ENCODE data around the gene MLIP.

Gene MLIP

DNA sequence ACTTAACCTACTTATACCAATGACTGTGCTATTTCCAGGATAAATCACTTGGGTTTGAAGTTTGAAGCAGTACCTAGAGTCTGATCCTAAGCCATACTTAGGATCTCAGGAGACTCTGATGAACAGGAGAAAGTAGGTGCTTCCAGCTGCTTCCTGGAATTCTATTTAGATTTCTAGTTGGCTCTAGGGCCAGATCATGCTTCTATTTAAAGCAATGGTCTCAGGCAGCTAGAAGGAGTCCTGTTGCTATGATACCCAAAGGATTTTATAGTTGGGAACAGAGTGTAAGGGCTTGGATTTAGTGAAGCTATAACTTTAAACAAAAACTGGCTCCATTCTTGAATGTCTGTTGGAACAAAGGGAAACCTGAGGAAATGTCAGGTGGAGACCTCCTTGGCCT is 144.6 kb downstream of the MLIP start:
- H3K27ac ChIP-seq = no peak overlapping the region
- TF ChIP-seq, protein P1, sequence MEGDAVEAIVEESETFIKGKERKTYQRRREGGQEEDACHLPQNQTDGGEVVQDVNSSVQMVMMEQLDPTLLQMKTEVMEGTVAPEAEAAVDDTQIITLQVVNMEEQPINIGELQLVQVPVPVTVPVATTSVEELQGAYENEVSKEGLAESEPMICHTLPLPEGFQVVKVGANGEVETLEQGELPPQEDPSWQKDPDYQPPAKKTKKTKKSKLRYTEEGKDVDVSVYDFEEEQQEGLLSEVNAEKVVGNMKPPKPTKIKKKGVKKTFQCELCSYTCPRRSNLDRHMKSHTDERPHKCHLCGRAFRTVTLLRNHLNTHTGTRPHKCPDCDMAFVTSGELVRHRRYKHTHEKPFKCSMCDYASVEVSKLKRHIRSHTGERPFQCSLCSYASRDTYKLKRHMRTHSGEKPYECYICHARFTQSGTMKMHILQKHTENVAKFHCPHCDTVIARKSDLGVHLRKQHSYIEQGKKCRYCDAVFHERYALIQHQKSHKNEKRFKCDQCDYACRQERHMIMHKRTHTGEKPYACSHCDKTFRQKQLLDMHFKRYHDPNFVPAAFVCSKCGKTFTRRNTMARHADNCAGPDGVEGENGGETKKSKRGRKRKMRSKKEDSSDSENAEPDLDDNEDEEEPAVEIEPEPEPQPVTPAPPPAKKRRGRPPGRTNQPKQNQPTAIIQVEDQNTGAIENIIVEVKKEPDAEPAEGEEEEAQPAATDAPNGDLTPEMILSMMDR (IDR thresholded peaks at IDR 0.05) = no peak

- TF ChIP-seq ZFX (IDR thresholded peaks at IDR 0.05; ENCODE audit: borderline replicate concordance) = no peak
- TF ChIP-seq, protein P1 (IDR thresholded peaks at IDR 0.05) = no peak
- H3K27ac ChIP-seq = no peak overlapping the region
Observed at GRCh38 chr6:54260025-54260424, 148.8 kb downstream of the MLIP start.

DNA sequence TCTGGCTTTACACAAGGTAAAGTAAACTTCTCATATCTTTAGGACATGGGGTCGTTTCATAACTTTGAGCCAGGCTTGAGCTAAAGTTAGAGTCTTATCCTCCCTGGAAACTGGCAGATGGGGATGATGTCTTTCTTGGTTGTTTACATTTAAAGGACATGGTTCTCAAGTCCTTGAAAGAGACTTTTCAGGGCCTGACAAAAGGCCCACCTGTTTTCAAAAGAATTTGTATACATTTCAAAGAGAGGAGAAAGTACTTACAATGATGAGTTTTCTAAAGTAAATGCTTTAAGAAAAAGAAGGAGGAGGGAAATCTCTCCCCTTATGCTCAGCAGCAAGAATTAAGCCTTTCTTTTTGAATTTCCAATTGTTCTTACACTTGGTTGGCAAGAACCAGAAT is 151.3 kb downstream of the MLIP start:
- TF ChIP-seq, protein P1 (IDR thresholded peaks at IDR 0.05) = no peak
- no peak for TF ChIP-seq ZFX (IDR thresholded peaks at IDR 0.05; ENCODE audit: borderline replicate concordance)
- H3K27ac ChIP-seq = no peak overlapping the region

DNA sequence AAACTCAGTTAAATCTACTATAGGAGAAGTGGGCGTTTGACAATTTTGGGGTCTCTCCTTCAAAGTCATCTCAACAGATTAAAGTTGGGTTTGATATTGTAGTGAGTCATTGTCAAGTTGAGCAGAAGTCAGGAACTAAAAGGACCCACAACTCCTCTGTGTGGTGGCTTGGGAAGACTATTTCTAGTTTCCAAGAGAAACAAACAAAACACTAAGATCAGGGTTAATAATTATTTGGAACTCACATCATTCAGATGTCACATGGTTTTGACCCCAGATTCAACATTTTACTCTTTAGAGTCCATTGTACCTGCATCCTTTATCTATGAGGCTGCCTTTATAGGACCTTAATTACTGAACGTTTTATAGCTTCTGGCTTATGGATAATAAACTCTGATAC is 151.7 kb downstream of the MLIP start:
- H3K27ac ChIP-seq = no peak overlapping the region
- TF ChIP-seq, protein P1 (IDR thresholded peaks at IDR 0.05) = no peak
- no peak for TF ChIP-seq ZFX (IDR thresholded peaks at IDR 0.05; ENCODE audit: borderline replicate concordance)

- no peak overlapping the region for H3K27ac ChIP-seq
- TF ChIP-seq ZFX (IDR thresholded peaks at IDR 0.05; ENCODE audit: borderline replicate concordance) = no peak
- TF ChIP-seq, protein P1 (IDR thresholded peaks at IDR 0.05) = no peak
Observed at GRCh38 chr6:54264581-54265272, 153.5 kb downstream of the MLIP start.

DNA sequence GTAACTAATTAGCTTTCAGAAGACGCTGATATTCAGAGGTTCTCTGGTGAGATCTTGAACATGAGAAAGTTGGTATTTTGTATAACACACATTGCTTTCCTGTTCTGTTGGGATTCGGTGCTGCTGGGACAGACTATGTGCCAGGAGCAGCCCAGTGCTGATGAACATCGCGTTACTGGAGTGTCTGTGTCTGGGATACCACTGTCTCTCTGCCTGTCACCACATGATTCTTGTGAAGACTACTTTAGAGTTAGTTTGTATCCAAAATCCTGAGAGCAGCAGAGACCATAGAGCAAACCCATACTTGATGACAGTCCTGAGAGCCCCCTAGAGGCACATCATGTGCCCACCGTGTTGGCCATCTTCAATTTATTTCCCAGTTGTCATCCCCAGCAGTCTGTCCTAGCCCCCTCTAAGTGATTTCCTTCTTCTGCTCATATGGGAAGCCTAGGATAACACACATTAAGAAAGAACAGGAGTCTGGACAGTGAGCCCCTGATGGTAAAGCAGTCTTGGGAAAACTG is 155.2 kb downstream of the MLIP start:
- no peak for TF ChIP-seq ZFX (IDR thresholded peaks at IDR 0.05; ENCODE audit: borderline replicate concordance)
- TF ChIP-seq, protein P1 (IDR thresholded peaks at IDR 0.05) = no peak; the same call in 1 of the 2 replicates
- H3K27ac ChIP-seq = no peak overlapping the region

DNA sequence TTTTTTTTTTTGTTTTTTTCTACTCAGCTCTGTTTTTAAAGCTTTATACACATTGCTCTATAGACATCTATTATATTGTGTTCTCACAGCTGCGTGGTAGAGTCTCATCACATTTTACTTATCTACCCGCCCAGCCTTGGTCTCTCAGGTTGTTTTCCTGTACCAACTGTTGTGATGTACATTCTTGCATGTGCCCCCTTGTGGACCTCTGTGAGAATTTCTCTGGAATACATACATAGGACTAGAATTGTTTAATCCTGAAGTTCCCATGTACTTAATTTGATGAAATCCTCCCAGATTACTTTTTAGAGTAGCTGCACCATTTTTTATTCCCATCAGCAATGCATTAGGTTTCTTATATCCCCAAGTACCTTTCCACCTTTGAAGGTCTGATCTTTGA is 156.6 kb downstream of the MLIP start:
- no peak overlapping the region for H3K27ac ChIP-seq
- TF ChIP-seq, protein P1 (IDR thresholded peaks at IDR 0.05) = peak; percentile 76
- no peak for TF ChIP-seq ZFX (IDR thresholded peaks at IDR 0.05; ENCODE audit: borderline replicate concordance)

Measured in 22Rv1 (cell line).